WTC11 (cell line): ENCODE results near the gene P2RX6. TPM values are rescaled to one million over a fixed set of nuclear protein-coding genes. Genes with fewer than 3 reads are reported as not detected.

ENCODE experiments used
- ATAC-seq: fragments of 200-7000 bp; cut with Tn5 transposase; 2 replicates; pipeline ENCODE4 v1.10.0; 2021; ENCODE audit warnings: mild to moderate bottlenecking, moderate library complexity
- CTCF ChIA-PET: fragments of 300-600 bp; sonication (Branson Sonifier 250); formaldehyde crosslinking; loops from one replicate; lab custom pipeline; 2021; ENCODE audit warnings: antibody characterized with exemption; lab: Charles Lee
- POLR2A ChIA-PET: fragments of 350-600 bp; sonication (Branson Sonifier 250); formaldehyde crosslinking; loops from one replicate; lab custom pipeline; 2021; ENCODE audit warnings: antibody characterized with exemption; lab: Charles Lee
- DNase-seq: peaks from one replicate; pipeline ENCODE4 v3.0.0; 2021; ENCODE audit warnings: low spot score
- H3K27ac Mint-ChIP-seq: 2 replicates; pipeline ENCODE4 v1.8.0; 2021; ENCODE audit warnings: mixed read lengths
- H3K27me3 Mint-ChIP-seq: 2 replicates; pipeline ENCODE4 v1.8.0; 2021; ENCODE audit warnings: low read depth, mild to moderate bottlenecking, moderate library complexity, mixed read lengths
- H3K36me3 Mint-ChIP-seq: 2 replicates; pipeline ENCODE4 v1.8.0; 2021; ENCODE audit warnings: mixed read lengths
- H3K4me1 Mint-ChIP-seq: 2 replicates; pipeline ENCODE4 v1.8.0; 2022; ENCODE audit warnings: mixed read lengths
- H3K4me3 Mint-ChIP-seq: 2 replicates; pipeline ENCODE4 v1.8.0; 2021; ENCODE audit warnings: mild to moderate bottlenecking, moderate library complexity, mixed read lengths
- H3K9me3 Mint-ChIP-seq: 2 replicates; pipeline ENCODE4 v1.8.0; 2021; ENCODE audit warnings: mixed read lengths
- CREB1 ChIP-seq: sonication (generic); formaldehyde crosslinking; IDR thresholded peaks from 2 replicates; pipeline ENCODE4 v1.8.0; 2023; ENCODE audit warnings: mild to moderate bottlenecking, missing genetic modification reagents
- ETV6 ChIP-seq: sonication (generic); formaldehyde crosslinking; IDR thresholded peaks from 2 replicates; pipeline ENCODE4 v1.8.1; 2022; ENCODE audit warnings: mild to moderate bottlenecking, missing genetic modification reagents
- IRF2 ChIP-seq: sonication (generic); formaldehyde crosslinking; IDR thresholded peaks from 2 replicates; pipeline ENCODE4 v1.8.0; 2022; ENCODE audit warnings: low read depth, missing genetic modification reagents, borderline replicate concordance
- JAZF1 ChIP-seq: fragments of 250-450 bp; sonication (Bioruptor Pico); IDR thresholded peaks from 2 replicates; pipeline ENCODE4 v1.9.0; 2021; ENCODE audit warnings: moderate library complexity, mild to moderate bottlenecking, inconsistent platforms
- KAT7 ChIP-seq: sonication (generic); formaldehyde crosslinking; IDR thresholded peaks from 2 replicates; pipeline ENCODE4 v1.8.1; 2023; ENCODE audit warnings: missing genetic modification reagents, mild to moderate bottlenecking, borderline replicate concordance
- MXD4 ChIP-seq: fragments of 250-450 bp; sonication (Bioruptor Pico); IDR thresholded peaks from 2 replicates; pipeline ENCODE4 v1.8.0; 2021; ENCODE audit warnings: mild to moderate bottlenecking, moderate library complexity, borderline replicate concordance
- NR2C2 ChIP-seq: sonication (generic); formaldehyde crosslinking; IDR thresholded peaks from 2 replicates; pipeline ENCODE4 v1.8.0; 2022; ENCODE audit warnings: mild to moderate bottlenecking, missing genetic modification reagents
- NR3C1 ChIP-seq: sonication (generic); formaldehyde crosslinking; conservative IDR thresholded peaks from 2 replicates; pipeline ENCODE4 v1.8.1; 2023; ENCODE audit warnings: low read depth, mild to moderate bottlenecking, missing genetic modification reagents
- OVOL2 ChIP-seq: fragments of 250-450 bp; sonication (Bioruptor Pico); IDR thresholded peaks from 2 replicates; pipeline ENCODE4 v1.9.0; 2021; ENCODE audit warnings: mild to moderate bottlenecking, borderline replicate concordance
- TCF7 ChIP-seq: sonication (generic); formaldehyde crosslinking; IDR thresholded peaks from 2 replicates; pipeline ENCODE4 v1.8.0; 2022; ENCODE audit warnings: mild to moderate bottlenecking, low read depth, missing genetic modification reagents, moderate library complexity
- ZNF121 ChIP-seq: sonication (generic); formaldehyde crosslinking; IDR thresholded peaks from 2 replicates; pipeline ENCODE4 v1.8.0; 2023; ENCODE audit warnings: missing genetic modification reagents
- ZNF317 ChIP-seq: sonication (generic); formaldehyde crosslinking; IDR thresholded peaks from 2 replicates; pipeline ENCODE4 v1.8.1; 2023; ENCODE audit warnings: low read depth, mild to moderate bottlenecking, moderate library complexity, missing genetic modification reagents, borderline replicate concordance
- total RNA-seq: library from RNA; stranded (reverse); gene quantifications from 3 replicates; pipeline ENCODE4 v1.2.3, GENCODE V29; 2021
- TF ChIP-seq, protein P1 (sequence below): fragments of 250-450 bp; sonication (Bioruptor Pico); IDR thresholded peaks from 2 replicates; pipeline ENCODE4 v1.9.0; 2021; ENCODE audit warnings: moderate library complexity, mild to moderate bottlenecking, inconsistent platforms, borderline replicate concordance
- TF ChIP-seq, protein P2 (sequence below): sonication (generic); formaldehyde crosslinking; IDR thresholded peaks from 2 replicates; pipeline ENCODE4 v1.8.1; 2023; ENCODE audit warnings: mild to moderate bottlenecking, missing genetic modification reagents
- TF ChIP-seq, protein P3 (sequence below): sonication (generic); formaldehyde crosslinking; IDR thresholded peaks from 2 replicates; pipeline ENCODE4 v1.8.1; 2022; ENCODE audit warnings: mild to moderate bottlenecking, missing genetic modification reagents, moderate library complexity, borderline replicate concordance
- TF ChIP-seq, protein P4 (sequence below): sonication (generic); formaldehyde crosslinking; IDR thresholded peaks from 2 replicates; pipeline ENCODE4 v1.8.0; 2023; ENCODE audit warnings: mild to moderate bottlenecking, missing genetic modification reagents
- TF ChIP-seq, protein P5 (sequence below): sonication (generic); formaldehyde crosslinking; IDR thresholded peaks from 2 replicates; pipeline ENCODE4 v1.8.0; 2022; ENCODE audit warnings: mild to moderate bottlenecking, missing genetic modification reagents
- TF ChIP-seq, protein P6 (sequence below): fragments of 250-450 bp; sonication (Bioruptor Pico); IDR thresholded peaks from 2 replicates; pipeline ENCODE4 v1.8.0; 2021; ENCODE audit warnings: mild to moderate bottlenecking
- TF ChIP-seq, protein P7 (sequence below): sonication (generic); formaldehyde crosslinking; conservative IDR thresholded peaks from 2 replicates; pipeline ENCODE4 v1.8.1; 2023; ENCODE audit warnings: mild to moderate bottlenecking, low read depth, missing genetic modification reagents, moderate library complexity

Gene P2RX6
- total RNA-seq, 1 experiment from 2014 or later: 0.13 TPM

DNA sequence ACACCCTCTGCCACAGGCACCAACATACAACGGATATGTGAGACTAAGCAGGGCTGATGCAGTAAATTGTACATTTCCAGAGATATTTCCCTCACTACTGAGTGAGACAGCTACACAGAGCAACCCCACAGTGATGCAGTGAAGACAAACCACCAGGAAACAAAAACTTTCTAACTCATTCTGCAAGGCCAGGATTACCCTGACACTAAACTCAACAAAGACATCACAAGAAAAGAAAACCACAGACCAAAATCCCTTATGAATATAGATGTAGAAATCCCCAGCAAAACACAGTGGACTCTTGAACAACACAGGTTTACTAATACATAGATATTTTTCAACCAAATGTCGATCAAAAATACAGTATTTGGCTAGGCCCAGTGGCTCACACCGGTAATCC lies 18.9 kb downstream of the P2RX6 start:
- peaks cover 33% of the 10 kb centered on the region for H3K27me3 Mint-ChIP-seq
- H3K36me3 Mint-ChIP-seq: no peaks in the 10 kb centered on the region
- H3K4me3 Mint-ChIP-seq: no peak overlapping the region
- ATAC-seq: no peak
- ChIA-PET CTCF (interaction anchor here (0.6 kb wide), 1 partner anchor 527 kb away, joined by 5 read pairs; no protein-coding TSS in a partner anchor), POLR2A (no interaction called here)
- no peak for DNase-seq
- H3K4me1 Mint-ChIP-seq: peaks cover 6% of the 10 kb centered on the region
- TF ChIP-seq KAT7 (CRISPR knock-in tag) (no peak), IRF2 (CRISPR knock-in tag) (no peak), ZNF121 (CRISPR knock-in tag) (no peak), ETV6 (CRISPR knock-in tag) (no peak), TCF7 (CRISPR knock-in tag) (no peak), NR2C2 (CRISPR knock-in tag) (no peak), CREB1 (CRISPR knock-in tag) (no peak), MXD4 (CRISPR knock-in tag) (no peak), ZNF317 (no peak), JAZF1 (CRISPR knock-in tag) (no peak), NR3C1 (CRISPR knock-in tag) (no peak)
- TF ChIP-seq, protein P1, sequence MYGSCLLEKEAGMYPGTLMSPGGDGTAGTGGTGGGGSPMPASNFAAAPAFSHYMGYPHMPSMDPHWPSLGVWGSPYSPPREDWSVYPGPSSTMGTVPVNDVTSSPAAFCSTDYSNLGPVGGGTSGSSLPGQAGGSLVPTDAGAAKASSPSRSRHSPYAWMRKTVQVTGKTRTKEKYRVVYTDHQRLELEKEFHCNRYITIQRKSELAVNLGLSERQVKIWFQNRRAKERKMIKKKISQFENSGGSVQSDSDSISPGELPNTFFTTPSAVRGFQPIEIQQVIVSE (CRISPR knock-in tag): no peak
- TF ChIP-seq, protein P2, sequence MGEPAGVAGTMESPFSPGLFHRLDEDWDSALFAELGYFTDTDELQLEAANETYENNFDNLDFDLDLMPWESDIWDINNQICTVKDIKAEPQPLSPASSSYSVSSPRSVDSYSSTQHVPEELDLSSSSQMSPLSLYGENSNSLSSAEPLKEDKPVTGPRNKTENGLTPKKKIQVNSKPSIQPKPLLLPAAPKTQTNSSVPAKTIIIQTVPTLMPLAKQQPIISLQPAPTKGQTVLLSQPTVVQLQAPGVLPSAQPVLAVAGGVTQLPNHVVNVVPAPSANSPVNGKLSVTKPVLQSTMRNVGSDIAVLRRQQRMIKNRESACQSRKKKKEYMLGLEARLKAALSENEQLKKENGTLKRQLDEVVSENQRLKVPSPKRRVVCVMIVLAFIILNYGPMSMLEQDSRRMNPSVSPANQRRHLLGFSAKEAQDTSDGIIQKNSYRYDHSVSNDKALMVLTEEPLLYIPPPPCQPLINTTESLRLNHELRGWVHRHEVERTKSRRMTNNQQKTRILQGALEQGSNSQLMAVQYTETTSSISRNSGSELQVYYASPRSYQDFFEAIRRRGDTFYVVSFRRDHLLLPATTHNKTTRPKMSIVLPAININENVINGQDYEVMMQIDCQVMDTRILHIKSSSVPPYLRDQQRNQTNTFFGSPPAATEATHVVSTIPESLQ (CRISPR knock-in tag): no peak
- TF ChIP-seq, protein P3, sequence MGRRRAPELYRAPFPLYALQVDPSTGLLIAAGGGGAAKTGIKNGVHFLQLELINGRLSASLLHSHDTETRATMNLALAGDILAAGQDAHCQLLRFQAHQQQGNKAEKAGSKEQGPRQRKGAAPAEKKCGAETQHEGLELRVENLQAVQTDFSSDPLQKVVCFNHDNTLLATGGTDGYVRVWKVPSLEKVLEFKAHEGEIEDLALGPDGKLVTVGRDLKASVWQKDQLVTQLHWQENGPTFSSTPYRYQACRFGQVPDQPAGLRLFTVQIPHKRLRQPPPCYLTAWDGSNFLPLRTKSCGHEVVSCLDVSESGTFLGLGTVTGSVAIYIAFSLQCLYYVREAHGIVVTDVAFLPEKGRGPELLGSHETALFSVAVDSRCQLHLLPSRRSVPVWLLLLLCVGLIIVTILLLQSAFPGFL: no peak
- TF ChIP-seq, protein P4, sequence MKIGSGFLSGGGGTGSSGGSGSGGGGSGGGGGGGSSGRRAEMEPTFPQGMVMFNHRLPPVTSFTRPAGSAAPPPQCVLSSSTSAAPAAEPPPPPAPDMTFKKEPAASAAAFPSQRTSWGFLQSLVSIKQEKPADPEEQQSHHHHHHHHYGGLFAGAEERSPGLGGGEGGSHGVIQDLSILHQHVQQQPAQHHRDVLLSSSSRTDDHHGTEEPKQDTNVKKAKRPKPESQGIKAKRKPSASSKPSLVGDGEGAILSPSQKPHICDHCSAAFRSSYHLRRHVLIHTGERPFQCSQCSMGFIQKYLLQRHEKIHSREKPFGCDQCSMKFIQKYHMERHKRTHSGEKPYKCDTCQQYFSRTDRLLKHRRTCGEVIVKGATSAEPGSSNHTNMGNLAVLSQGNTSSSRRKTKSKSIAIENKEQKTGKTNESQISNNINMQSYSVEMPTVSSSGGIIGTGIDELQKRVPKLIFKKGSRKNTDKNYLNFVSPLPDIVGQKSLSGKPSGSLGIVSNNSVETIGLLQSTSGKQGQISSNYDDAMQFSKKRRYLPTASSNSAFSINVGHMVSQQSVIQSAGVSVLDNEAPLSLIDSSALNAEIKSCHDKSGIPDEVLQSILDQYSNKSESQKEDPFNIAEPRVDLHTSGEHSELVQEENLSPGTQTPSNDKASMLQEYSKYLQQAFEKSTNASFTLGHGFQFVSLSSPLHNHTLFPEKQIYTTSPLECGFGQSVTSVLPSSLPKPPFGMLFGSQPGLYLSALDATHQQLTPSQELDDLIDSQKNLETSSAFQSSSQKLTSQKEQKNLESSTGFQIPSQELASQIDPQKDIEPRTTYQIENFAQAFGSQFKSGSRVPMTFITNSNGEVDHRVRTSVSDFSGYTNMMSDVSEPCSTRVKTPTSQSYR (CRISPR knock-in tag): no peak
- TF ChIP-seq, protein P5, sequence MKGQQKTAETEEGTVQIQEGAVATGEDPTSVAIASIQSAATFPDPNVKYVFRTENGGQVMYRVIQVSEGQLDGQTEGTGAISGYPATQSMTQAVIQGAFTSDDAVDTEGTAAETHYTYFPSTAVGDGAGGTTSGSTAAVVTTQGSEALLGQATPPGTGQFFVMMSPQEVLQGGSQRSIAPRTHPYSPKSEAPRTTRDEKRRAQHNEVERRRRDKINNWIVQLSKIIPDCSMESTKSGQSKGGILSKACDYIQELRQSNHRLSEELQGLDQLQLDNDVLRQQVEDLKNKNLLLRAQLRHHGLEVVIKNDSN (CRISPR knock-in tag): no peak
- no peak overlapping the region for H3K27ac Mint-ChIP-seq
- H3K9me3 Mint-ChIP-seq: no peaks in the 10 kb centered on the region

DNA sequence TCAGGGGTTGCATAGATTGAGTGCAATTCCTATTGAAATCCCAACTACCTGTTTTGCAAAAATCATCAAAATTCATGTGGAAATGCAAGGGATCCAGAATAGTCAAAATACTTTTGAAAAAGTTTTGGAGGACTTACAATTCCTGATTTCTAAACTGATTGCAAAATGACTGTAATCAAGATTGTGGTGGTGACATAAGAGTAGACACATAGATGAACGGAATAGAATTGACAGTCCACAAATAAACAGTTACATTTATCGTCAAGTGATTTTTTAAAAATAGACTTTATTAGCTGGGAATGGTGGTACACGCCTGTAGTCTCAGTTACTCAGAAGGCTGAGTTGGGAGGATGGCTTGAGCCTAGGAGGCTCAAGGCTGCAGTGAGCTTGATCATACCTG lies 20.0 kb downstream of the P2RX6 start:
- ChIA-PET CTCF (interaction anchor here (1.2 to 1.7 kb wide), 2 partner anchors 20 to 68 kb away, joined by 3 to 5 read pairs; partner anchors contain the start of gene P2RX6), POLR2A (no interaction called here)
- H3K27ac Mint-ChIP-seq: no peak overlapping the region
- H3K9me3 Mint-ChIP-seq: no peaks in the 10 kb centered on the region
- no peak overlapping the region for H3K4me3 Mint-ChIP-seq
- H3K27me3 Mint-ChIP-seq: peaks cover 33% of the 10 kb centered on the region
- DNase-seq: no peak
- no peaks in the 10 kb centered on the region for H3K36me3 Mint-ChIP-seq
- ATAC-seq: no peak
- no peaks in the 10 kb centered on the region for H3K4me1 Mint-ChIP-seq
- TF ChIP-seq ZNF121 (CRISPR knock-in tag): no peak
- TF ChIP-seq OVOL2 (CRISPR knock-in tag): no peak
- TF ChIP-seq, protein P6, sequence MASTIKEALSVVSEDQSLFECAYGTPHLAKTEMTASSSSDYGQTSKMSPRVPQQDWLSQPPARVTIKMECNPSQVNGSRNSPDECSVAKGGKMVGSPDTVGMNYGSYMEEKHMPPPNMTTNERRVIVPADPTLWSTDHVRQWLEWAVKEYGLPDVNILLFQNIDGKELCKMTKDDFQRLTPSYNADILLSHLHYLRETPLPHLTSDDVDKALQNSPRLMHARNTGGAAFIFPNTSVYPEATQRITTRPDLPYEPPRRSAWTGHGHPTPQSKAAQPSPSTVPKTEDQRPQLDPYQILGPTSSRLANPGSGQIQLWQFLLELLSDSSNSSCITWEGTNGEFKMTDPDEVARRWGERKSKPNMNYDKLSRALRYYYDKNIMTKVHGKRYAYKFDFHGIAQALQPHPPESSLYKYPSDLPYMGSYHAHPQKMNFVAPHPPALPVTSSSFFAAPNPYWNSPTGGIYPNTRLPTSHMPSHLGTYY (CRISPR knock-in tag): no peak
- TF ChIP-seq, protein P5 (CRISPR knock-in tag): no peak
- TF ChIP-seq, protein P7, sequence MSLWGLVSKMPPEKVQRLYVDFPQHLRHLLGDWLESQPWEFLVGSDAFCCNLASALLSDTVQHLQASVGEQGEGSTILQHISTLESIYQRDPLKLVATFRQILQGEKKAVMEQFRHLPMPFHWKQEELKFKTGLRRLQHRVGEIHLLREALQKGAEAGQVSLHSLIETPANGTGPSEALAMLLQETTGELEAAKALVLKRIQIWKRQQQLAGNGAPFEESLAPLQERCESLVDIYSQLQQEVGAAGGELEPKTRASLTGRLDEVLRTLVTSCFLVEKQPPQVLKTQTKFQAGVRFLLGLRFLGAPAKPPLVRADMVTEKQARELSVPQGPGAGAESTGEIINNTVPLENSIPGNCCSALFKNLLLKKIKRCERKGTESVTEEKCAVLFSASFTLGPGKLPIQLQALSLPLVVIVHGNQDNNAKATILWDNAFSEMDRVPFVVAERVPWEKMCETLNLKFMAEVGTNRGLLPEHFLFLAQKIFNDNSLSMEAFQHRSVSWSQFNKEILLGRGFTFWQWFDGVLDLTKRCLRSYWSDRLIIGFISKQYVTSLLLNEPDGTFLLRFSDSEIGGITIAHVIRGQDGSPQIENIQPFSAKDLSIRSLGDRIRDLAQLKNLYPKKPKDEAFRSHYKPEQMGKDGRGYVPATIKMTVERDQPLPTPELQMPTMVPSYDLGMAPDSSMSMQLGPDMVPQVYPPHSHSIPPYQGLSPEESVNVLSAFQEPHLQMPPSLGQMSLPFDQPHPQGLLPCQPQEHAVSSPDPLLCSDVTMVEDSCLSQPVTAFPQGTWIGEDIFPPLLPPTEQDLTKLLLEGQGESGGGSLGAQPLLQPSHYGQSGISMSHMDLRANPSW: no peak
- TF ChIP-seq, protein P1 (CRISPR knock-in tag): no peak
